Kidney glomerular epithelial cell (primary cell): Measurements from ENCODE around the gene ATG14.
"Not testable (repeated sequence)": the region's sequence is repeated elsewhere in the genome, so short reads cannot be mapped to it uniquely, and the experiment has no call there.

Source experiments
- DNase-seq: peaks from one replicate; lab custom pipeline; 2025; lab: John Stamatoyannopoulos, UW

Gene ATG14

DNA sequence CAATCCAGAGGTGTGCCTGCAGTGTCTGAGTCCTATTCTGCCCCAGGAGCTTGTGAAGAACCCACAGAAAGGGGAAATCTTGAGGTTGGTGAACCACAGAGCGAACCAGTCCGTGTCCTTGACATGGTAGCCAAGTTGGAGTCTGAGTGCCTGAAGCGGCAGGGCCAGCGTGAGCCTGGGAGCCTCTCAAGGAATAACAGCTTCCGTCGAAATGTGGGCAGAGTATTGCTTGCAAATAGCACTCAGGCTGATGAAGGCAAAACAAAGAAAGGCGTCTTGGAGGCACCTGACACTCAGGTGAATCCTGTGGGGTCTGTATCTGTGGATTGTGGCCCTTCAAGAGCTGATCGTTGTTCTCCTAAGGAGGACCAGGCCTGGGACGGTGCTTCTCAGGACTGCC is 60.5 kb downstream of the ATG14 start:
- no peak for DNase-seq

DNA sequence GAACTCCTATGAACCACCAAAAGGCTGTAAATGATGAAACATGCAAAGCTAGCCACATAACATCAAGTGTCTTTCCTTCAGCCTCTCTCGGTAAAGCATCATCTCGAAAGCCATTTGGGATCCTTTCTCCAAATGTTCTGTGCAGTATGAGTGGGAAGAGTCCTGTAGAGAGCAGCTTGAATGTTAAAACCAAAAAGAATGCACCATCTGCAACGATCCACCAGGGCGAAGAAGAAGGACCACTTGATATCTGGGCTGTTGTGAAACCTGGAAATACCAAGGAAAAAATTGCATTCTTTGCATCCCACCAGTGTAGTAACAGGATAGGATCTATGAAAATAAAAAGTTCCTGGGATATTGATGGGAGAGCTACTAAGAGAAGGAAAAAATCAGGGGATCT is 61.2 kb downstream of the ATG14 start:
- DNase-seq = no peak

DNA sequence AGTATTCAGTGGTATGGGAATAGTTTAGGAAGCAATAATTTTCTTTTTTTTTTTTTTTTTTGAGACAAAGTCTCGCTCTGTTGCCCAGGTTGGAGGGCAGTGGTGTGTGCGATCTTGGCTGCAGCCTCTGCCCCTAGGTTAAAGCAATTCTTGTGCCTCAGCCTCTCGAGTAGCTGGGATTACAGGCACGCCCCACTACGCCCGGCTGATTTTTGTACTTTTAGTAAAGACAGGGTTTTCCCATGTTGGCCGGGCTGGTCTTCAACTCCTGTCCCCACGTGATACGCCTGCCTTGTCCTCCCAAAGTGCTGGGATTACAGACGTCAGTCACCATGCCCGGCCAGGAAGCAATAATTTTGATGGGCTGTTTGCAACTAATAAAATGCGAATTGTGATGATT is 62.1 kb downstream of the ATG14 start:
- DNase-seq = no peak

DNA sequence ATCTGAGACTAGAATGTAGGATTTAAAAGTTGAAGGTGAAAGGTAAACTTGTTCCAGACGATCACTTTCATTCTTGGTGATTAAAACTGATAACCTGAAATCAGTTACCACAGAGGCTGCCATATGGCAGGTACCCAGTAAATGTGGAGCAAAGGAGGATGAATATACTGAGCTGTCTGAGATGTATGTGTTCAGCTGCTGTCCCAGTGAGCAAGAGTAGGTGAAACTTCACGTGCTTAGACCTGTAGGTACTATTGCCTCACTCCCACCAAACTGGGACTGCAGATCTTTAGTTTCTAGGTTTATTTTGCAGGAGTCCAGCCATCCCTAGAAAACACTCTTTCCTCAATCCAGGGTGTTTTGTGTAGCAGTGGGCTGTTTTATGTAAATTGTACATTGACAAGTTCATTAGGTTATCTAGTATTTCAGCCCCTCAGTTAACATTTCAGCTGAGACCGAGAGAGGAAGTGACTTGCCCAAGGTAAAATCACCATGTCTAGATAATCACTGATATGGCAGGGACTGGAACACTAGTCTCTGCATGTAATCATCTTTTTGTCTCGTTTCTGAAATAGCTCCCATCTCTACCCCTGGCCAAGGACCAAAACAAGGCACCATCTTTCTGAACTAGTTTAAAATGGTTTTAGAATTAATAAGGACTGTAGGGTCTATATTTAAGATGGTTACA is 62.7 kb downstream of the ATG14 start:
- DNase-seq = no peak

DNA sequence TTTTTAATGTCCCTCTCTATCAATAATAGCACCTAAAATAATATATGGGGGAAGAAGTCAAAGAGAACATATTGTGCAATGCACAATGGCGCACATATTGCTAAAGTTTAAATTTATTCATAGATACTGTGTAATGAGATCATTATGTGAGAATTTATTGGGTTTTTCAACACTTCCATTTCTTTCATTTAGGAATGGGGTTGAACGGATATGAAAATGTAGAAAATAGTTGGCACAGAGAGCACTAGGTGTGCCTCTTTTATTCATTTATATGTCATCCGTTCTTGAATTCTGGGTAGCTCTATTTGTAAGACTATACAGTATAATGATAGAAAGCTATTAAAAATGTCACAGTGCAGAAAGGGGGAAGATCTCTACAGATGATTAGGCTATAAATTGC is 63.9 kb downstream of the ATG14 start:
- no peak for DNase-seq

DNA sequence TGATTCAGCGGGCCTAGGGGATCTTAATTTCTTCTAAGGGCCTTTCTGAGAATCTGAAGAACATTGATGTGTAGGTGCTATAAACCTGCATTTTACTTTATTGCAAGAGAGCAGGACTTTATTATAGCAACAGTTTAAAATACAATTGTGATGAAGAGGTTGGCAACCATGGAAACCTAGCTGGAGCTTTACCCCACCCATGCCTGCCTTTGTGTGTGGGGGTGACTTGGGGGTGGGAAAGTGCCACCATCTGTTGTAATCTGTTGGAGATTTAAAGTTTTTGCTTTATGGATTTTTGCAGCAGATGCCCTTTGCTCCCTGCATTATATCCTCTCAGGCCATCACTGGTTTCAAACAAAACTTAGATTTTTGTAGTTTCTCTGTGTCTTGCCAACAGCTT is 64.6 kb downstream of the ATG14 start:
- no peak for DNase-seq

DNA sequence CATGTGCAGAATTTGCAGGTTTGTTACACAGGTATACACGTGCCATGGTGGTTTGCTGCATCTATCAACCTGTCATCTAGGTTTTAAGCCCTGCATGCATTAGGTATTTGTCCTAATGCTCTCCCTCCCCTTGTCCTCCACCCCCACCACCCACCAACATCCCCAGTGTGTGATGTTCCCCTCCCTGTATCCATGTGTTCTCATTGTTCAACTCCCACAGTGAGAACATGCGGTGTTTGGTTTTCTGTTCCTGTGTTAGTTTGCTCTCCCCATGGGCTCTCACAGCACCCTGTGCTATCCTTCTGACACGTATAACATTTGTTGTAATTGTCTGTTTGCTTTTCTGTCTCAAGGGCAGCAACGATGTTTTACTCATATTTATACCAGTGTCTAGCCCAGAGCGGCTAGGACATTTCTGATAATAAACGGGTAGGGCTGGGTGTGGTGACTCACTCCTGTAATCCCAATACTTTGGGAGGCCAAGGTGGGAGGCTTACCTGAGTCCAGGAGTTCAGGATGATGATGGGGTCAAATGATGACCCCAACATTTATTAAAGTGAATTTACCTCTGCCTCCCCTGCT is 67.0 kb downstream of the ATG14 start:
- DNase-seq = not testable (repeated sequence)

DNA sequence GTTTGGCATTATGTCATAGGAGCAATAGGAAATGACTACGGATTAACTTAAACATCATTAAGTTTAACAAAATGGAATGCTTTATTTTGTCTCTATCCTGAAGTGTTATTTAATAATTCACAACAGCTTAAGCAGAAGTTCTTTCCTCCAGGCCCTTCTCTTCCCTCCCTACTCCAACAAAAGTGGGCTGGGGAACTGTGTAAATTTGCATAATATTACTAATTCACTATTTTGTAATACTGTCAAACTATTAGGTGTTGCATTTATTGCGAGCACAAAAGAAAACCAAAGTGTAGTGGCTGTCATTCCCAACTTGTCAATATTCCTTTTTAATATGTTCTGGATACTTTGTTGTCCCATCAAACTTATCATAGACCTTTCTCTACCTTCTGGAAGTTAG is 69.8 kb downstream of the ATG14 start:
- no peak for DNase-seq

DNA sequence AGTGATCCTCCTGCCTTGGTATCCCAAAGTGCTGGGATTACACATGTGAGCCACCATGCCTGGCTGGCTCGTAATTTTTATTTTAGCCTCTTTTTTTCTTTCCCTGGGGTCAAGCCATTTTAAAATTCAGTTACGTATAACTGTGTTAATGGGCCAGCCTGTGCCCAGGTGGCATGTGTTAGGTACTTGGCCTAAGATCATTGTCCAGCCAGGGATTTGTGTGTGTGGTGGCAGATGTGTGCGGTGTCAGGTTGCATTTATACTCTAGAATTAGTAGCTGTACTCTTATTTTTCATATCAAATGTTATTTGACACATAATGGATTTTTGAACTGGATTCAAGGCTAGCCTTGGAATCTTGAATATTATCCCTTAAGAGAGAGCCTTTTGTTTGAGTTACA is 71.1 kb downstream of the ATG14 start:
- DNase-seq = no peak

DNA sequence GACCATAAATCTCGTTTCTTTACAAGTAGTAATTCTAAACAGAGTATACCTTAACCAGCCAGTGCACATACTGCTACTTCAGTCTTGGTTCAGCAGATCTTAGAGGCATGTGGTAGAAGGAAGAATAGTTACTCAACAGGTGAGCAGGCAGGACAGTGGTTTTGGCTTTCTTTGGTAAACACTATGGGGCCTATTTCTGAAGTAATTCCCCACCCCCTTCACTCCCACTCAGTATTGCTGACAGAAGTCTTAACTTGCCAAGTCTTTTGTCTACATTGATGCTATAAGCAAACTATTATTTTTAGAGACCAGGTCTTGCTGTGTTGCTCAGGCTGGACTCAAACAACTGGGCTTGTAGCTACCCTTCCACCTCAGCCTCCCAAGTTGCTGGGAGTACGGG is 71.9 kb downstream of the ATG14 start:
- peak; percentile 22 for DNase-seq

DNA sequence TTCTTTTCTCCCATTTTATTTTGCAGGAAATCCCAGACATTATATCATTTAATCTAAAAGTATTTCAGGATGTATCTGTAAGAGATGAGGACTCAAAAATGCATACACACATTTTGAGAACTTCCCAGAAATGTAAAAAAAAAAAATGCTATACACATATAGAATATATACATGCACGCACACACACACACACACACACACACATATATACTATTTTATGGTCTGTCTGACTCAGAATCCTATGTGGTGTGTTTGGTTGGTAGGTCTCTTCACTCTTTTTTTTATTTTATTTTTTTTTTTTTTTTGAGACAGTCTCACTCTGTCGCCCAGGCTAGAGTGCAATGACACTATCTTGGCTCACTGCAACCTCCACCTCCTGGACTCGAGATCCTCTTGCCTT is 74.9 kb downstream of the ATG14 start:
- no peak for DNase-seq

DNA sequence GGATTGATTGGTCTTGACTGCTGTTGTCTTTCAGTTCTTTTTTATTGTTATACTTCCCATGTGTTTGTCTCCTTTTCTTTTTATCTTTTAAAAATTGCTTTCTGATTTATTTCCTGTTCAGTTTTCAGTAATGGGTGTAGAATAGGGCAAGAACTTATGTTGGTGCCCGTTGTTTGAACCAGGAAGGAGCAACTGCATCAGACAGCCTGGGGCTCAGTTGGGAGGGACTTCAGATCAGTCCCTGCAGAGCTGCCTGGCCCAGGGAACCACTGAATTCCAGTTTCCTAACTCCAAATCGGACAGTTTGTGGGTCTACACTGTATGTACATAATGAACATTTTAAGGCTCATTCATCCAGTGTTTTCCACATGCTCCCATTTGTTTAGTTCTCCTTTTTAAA is 75.5 kb downstream of the ATG14 start:
- no peak for DNase-seq

DNA sequence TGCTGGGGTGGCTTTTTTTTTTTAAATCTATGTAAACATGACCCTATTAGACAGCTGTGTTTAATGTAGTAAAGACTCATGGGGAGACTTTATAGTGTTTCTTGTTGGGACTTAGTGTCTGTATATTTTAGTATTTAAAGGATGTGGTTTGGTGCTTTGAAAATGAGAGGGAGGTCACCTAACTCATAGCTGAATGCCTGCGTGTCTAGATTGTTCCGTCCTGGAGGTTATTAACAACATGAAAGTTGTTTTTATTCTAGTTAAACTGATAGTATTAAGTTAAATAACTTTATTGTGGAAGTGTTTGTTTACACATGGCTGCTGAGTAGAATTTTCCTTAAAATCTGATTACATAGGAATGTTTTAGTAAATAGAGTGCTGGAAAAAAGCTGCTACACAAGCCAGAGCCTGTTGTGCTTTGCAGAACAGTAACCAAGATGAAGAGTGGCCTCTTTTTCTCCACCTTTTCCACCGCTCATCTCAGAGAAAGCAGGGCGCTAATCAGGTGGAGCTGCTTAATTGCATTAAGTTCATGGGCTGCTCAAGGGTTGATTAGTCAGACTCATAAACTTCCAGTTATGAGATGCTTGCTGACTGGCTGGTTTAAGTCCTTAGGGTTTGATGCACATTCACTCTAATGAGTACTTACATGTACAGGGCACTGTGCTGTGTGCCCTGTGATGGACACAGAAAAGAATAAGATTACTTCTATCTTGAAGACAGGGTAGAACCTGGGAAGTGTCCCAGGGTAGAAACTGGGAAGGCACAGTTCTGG is 77.7 kb downstream of the ATG14 start:
- DNase-seq = no peak

DNA sequence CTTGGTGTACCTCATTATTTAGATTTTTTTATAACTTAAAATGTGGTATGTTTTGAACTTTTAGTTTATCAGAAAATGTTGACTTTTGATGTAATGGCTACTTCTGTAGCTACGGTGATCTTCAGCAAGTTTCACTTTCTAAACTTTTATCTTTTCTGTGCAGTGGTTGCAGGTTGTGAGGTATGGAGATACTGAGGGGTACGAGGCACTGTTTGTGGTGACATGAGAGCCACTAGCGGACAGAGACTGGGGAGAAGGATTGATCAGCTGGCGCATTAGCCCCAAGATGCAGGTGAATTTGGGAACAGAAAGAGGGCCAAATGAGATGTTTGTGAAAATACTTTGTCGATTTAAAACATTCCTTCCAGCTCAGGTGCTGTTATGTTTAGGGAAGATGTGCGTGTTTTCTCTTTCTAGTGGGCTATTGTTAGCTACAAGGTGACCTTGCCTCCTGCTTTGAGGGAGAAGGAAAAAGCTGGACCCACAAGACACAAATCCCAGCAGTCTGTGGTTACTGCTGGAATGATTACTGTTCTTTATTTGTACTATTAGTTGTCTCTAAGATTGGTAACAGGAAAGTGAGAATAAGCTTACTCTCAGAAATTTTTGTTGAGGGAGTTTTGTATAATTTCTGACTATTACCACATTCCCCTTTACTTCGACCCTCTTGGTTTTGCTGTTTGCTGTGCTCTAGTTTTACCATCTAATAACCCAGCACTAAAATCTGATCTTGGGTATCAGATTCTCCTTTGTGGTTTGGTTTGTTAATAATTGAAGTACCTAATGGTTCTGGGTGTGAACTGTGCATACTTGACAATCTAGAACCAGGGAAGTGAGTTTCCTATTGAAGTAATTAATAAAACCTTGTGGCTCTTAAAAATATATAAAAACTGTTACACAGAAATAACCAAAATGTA is 78.7 kb downstream of the ATG14 start:
- peak; percentile 76 for DNase-seq

DNA sequence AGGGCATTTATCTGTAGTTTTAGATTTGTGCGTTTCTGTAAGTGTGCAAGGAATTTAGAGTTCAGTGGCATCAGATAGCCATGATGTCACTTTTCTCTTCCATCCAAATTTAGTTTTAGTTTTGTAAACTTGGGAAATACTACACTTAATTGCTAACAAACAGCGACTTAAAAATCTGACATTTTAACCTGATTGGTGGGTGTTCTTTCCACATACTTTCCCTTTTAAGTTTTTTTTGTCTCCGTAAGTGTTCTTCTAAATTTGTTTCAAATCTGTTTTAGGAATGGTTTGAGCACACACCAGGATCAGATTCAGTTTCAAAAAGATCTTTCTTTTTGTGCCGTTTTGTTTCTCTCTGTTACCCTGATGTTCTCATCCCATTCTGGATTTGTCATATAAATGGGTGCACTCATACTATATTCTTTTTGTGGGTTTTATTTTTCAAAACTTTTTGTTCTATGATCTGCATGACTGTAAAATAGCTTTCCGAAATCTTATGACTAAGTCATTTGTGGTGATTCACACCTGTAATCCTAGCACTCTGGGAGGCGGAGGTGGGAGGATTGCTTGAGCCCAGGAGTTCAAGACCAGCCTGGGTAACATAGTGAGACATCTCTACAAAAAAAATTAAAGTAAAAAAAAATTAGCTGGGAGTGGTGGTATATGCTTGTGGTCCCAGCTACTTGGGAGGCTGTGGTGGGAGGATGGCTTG is 81.5 kb downstream of the ATG14 start:
- no peak for DNase-seq

DNA sequence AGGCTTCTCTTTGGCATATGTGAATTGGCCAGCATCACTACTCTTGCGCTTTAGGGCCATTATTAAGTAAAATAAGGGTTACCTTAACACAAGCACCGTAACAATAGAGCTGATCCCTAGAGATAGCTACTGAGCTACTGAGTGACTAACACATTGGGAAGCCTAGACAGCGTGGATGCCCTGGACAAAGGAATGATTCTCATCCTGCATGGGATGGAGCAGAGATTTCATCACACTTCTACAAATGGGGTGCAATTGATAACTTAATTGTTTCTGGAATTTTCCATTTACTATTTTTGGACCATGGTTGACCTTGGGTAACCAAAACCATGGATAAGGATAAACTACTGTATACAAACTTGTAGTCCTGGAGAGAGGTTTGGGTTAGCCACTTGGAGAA is 83.3 kb downstream of the ATG14 start:
- no peak for DNase-seq

DNA sequence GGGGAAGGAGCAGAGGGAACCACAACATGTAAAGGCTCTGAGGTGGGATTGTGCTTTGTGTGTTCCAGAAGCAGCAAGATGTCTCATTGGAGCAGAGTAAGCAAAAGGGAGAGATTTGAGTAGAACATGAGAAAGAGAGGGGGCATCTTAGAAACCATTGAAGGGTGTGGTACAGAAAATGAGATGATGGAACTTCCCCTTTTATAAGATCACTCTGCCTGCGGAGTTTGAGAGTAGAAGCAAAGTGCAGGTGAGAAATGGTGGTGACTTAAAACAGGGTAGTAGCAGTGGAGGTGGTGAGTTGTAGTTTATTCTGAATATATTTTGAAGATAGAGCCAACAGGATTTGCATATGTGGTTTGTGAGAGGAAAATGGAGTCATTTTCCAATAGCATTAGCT is 84.5 kb downstream of the ATG14 start:
- no peak for DNase-seq

DNA sequence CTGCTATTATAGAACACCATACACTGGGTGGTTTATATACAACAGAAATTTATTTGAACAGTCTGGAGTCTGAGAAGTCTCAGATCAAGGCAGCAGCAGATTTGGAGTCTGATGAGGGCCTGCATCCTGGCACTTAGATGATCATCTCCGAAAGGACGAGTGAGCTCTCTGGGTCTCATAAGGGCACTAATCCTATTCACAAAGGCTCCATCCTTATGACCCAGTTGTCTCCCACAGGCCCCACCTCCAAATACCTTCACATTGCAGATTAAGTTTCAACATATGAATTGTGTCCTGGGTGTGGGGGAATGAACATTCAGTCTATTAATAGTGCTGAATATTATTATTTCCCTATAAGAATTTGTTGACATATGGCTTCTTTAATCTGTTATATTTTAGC is 86.8 kb downstream of the ATG14 start:
- no peak for DNase-seq

DNA sequence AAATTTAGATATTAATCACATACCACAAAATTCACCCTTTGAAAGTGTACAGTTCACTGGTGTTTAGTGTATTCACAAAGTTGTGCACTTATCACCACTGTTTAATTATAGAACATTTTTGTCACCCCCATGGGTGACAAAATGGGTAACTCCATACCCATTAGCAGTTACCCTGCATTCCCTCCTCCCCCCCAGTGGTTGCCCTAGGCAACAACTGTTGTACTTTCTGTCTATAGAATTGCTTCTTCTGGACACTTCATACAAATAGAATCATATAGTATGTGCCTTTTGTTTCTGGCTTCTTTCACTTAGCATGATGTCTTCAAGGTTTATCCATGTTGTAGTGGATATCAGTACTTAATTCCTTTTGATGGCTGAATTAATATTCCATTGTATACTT is 87.7 kb downstream of the ATG14 start:
- DNase-seq = no peak

DNA sequence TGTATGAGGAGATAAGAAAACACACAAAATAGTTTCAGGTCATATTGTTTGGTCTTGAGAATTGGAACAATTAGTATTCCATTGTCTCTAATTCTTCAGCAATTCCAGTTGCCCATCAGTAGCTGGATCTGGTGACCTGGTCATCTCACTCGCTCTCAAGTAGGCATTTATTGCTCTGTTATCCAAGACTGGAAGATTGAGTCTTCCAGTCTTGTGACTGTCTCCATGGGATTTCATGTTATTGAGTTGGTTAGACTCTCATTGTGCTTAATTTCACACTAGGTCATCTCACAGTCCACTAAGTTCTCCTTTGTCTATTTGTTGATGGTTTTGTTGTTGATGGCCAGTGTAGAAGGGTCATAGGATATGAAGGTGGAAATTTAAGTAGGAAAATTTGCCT is 92.9 kb downstream of the ATG14 start:
- no peak for DNase-seq

DNA sequence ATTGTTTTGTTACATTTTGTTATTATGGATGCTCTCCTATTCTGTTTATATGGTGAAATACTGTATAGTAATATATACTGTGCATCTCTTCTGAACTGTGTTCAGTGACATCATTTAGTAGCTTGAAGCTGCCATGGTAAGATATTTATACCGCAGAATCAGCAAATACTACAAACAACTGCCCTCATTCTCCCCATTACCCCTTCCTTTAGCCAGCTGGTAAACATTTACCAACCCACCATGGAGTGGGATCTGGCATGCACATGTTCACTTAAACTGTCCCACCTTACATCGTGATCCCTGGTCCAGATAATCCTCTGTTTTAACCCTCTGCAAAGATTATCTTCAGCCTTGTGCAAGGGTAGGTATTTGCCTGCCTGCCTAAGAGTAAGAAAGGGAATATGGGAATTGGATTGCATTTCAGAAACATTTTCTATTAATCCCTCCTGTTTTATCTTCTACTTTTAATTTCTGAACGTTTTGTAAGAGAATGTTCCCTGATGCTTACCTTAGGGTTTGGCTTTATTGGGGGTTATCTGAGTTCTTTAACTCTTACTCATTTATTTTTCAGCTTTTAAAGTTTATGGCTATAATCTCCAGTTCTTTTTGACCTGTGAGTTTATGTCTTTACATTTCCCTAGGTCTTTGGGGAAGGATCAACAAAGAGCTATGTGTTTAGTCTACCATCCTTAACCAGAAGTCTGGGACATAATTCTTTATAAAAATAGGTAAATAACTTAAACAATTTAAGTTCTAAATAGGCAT is 93.9 kb downstream of the ATG14 start:
- no peak for DNase-seq
